Omental fat pad (tissue), 4 donors: ENCODE measurements around the gene TMPRSS3. TPM values are rescaled to one million over a fixed set of nuclear protein-coding genes. Genes with fewer than 3 reads are reported as not detected.

Experiments
- ATAC-seq: fragments of 150-250 bp; one replicate; pipeline ENCODE4 v1.9.1; 2016; ENCODE audit warnings: mild to moderate bottlenecking, moderate library complexity; ENCODE audit not compliant: low FRiP score
- DNase-seq: peaks from one replicate; pipeline ENCODE4 v3.0.0-alpha.2; 2019; ENCODE audit warnings: low spot score
- CTCF ChIP-seq, 3 donors: fragments of 450-650 bp; IDR thresholded peaks; one replicate each; pipeline ENCODE4 v1.5.1; 2016 to 2017; ENCODE audit warnings: antibody characterized with exemption in 3 of 3, mild to moderate bottlenecking in 3 of 3, moderate library complexity in 2 of 3
- total RNA-seq, 4 donors: library from RNA; depleted of rRNA; stranded (reverse); fragments of >200 nt; gene quantifications; one replicate each; pipeline ENCODE4 v1.1.0, GENCODE V29; 2016

TMPRSS3 gene
- total RNA-seq, 4 donors from 2014 or later, result 0.32 to 8.7 (median 5.9) TPM

- DNase-seq, result no peak
- no peak for TF ChIP-seq CTCF (IDR thresholded peaks at IDR 0.05)
- no peak for ATAC-seq
These were observed 27.4 kb upstream of the TMPRSS3 start for GRCh38 chr21:42423197-42423675.

GRCh38 chr21:42421018-42421793, 25.4 kb upstream of the TMPRSS3 start:
- no peak for TF ChIP-seq CTCF (IDR thresholded peaks at IDR 0.05)
- DNase-seq (no peak), ATAC-seq (no peak)

- no peak for ATAC-seq
- no peak for TF ChIP-seq CTCF (IDR thresholded peaks at IDR 0.05)
- no peak for DNase-seq
These were observed 24.0 kb upstream of the TMPRSS3 start for GRCh38 chr21:42419845-42420244.

GRCh38 chr21:42418886-42419285, 23.0 kb upstream of the TMPRSS3 start:
- no peak for DNase-seq
- no peak for TF ChIP-seq CTCF (IDR thresholded peaks at IDR 0.05)
- no peak for ATAC-seq

GRCh38 chr21:42417533-42417932, 21.7 kb upstream of the TMPRSS3 start:
- no peak for DNase-seq
- no peak for ATAC-seq
- no peak for TF ChIP-seq CTCF (IDR thresholded peaks at IDR 0.05)

GRCh38 chr21:42414928-42415769, 19.3 kb upstream of the TMPRSS3 start:
- no peak for DNase-seq
- TF ChIP-seq CTCF (IDR thresholded peaks at IDR 0.05), result no peak
- no peak for ATAC-seq
